RWPE1 (cell line): ENCODE results near the gene MUC4.
"Not testable (repeated sequence)": the region's sequence is repeated elsewhere in the genome, so short reads cannot be mapped to it uniquely, and the experiment has no call there.

Experiments used
- CTCF ChIA-PET: fragments of 350-600 bp; sonication (Branson Sonifier 250); formaldehyde crosslinking; extraction: SDS; loops from one replicate; lab custom pipeline; 2021; lab: Yijun Ruan, JAX
- POLR2A ChIA-PET: fragments of 400-600 bp; formaldehyde crosslinking; extraction: SDS; loops from one replicate; lab custom pipeline; 2020; ENCODE audit warnings: antibody characterized with exemption; ENCODE audit not compliant: low non-redundant PET; lab: Yijun Ruan, JAX
- DNase-seq: peaks from one replicate; pipeline ENCODE4 v3.0.0; 2012; ENCODE audit warnings: low spot score
- H3K27ac ChIP-seq: fragments of 450-650 bp; 2 replicates; pipeline ENCODE4 v1.5.1; 2017
- CTCF ChIP-seq: fragments of 450-650 bp; conservative IDR thresholded peaks from 2 replicates; pipeline ENCODE4 v1.5.1; 2017; ENCODE audit warnings: low read depth, mild to moderate bottlenecking

The MUC4 gene

GRCh38 chr3:195754141-195754540 lies 57.6 kb downstream of the MUC4 start:
- POLR2A ChIA-PET: no interaction called here
- no peak for TF ChIP-seq CTCF
- DNase-seq: no peak
- CTCF ChIA-PET: no interaction called here
- H3K27ac ChIP-seq: no peak overlapping the region

- ChIA-PET CTCF (no interaction called here), POLR2A (no interaction called here)
- DNase-seq: no peak
- H3K27ac ChIP-seq: no peak overlapping the region
- TF ChIP-seq CTCF: no peak
These were observed 58.1 kb downstream of the MUC4 start for GRCh38 chr3:195753581-195753980.

GRCh38 chr3:195752546-195753331 lies 59.0 kb downstream of the MUC4 start:
- DNase-seq: no peak
- no peak for TF ChIP-seq CTCF
- POLR2A ChIA-PET: no interaction called here
- CTCF ChIA-PET: interaction anchor here (0.6 to 0.7 kb wide), 2 partner anchors 41 to 502 kb away, joined by 3 read pairs; no protein-coding TSS in a partner anchor
- no peak overlapping the region for H3K27ac ChIP-seq

GRCh38 chr3:195752066-195752465 lies 59.7 kb downstream of the MUC4 start:
- CTCF ChIA-PET: no interaction called here
- DNase-seq: no peak
- H3K27ac ChIP-seq: no peak overlapping the region
- no peak for TF ChIP-seq CTCF
- POLR2A ChIA-PET: no interaction called here

- CTCF ChIA-PET: no interaction called here
- no peak overlapping the region for H3K27ac ChIP-seq
- TF ChIP-seq CTCF: no peak
- POLR2A ChIA-PET: no interaction called here
- no peak for DNase-seq
These were observed 60.2 kb downstream of the MUC4 start for GRCh38 chr3:195751560-195751959.

- ChIA-PET CTCF (no interaction called here), POLR2A (no interaction called here)
- no peak for DNase-seq
- TF ChIP-seq CTCF: no peak
- H3K27ac ChIP-seq: no peak overlapping the region
These were observed 60.8 kb downstream of the MUC4 start for GRCh38 chr3:195750797-195751520.

- CTCF ChIA-PET, H3K27ac ChIP-seq, POLR2A ChIA-PET, DNase-seq: not testable (repeated sequence)
These were observed 62.6 kb downstream of the MUC4 start for GRCh38 chr3:195749101-195749500.
